GDM1 (cell line): ENCODE data around the gene PRSS57.

Source experiments
- DNase-seq: peaks from one replicate; lab custom pipeline; 2025; lab: John Stamatoyannopoulos, UW

The PRSS57 gene

DNA sequence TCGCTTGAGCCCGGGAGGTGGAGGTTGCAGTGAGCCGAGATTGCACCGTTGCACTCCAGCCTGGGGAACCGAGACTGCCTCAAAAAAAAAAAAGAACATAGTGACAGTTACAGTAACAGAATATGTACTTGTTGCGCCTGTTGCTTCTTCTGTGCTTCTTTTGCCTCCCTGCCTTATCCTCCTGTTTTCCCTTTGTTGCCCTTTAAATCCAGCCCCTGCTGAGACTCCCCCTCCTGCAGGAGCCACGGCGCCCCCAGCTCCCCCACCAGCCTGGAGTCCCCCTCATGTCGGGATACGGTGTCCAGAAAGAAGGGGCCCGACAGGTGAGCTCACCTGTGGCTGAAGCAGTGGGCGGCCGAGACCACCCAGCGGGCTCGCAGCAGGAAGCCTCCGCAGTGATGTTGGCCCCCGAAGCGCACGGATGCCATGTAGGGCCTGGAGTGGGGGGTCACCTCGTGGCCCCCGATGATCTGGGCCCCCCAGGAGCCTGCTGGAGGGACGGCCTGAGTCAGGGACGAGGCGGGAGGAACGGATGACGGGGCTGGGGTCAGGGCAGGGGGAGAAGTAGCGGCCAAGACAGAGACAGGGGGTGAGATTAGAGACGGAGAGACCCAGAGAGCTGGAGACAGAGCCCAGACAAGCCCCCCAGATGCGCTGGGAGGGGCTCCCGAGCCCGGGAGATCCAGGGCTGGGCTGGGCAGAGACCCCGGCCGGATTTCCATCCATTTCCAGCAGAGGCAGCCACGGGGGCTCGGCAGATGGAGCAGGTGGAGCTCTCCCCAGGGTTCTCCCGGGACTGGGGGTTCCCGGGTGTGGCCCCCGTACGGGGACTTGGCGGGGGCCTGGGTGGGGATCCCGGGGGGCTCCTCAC is 536 bp downstream of the PRSS57 start:
- DNase-seq, result no peak

DNA sequence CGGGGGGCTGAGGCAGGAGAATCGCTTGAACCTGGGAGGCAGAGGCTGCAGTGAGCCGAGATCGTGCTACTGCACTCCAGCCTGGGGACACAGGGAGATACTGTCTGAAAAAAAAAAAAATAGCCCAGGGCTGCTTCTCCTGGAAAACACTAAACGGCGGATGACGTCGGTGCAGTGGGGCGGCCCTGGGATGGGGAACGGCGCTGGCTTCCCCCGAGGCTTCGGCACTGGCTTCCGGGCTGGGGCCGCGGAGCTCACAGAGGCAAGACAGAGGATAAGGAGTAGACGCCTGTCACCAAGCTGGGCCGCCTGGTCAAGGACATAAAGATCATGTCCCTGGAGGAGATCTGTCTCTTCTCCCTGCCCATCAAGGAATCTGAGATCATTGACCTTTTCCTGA is 5.0 kb downstream of the PRSS57 start:
- no peak for DNase-seq

DNA sequence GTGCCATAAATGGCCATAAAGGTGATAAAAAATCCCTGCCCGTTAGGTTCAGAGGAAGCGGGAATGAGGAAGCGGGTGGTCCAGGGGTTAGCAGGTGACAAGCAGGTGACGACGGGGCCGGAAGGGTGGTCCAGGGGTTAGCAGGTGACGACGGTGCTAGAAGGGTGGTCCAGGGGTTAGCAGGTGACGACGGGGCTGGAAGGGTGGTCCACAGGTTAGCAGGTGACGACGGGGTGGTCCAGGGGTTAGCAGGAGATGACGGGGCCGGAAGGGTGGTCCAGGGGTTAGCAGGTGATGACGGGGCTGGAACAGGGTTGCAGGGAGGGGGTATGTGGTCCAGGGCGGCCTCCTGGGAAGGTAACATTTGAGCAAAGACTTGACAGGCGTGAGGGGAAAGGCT is 6.3 kb downstream of the PRSS57 start:
- DNase-seq, result no peak

DNA sequence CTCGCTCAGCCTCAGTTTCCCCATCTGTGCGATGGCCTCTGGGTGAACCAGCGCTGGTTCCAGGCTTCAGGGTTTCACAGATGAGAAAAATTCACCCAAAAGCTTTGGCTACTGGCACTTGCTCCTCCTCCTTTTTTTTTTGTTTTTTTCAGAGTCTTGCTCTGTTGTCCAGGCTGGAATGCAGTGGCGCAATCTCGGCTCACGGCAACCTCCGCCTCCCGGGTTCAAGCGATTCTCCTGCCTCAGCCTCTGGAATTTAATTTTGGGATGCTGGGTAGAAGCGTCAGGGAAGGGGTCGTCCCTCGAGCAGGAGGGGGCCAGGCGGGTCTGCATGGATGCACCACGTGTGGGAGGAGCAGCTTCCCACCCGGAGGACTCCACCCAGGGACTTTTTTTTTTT is 7.0 kb downstream of the PRSS57 start:
- no peak for DNase-seq

DNA sequence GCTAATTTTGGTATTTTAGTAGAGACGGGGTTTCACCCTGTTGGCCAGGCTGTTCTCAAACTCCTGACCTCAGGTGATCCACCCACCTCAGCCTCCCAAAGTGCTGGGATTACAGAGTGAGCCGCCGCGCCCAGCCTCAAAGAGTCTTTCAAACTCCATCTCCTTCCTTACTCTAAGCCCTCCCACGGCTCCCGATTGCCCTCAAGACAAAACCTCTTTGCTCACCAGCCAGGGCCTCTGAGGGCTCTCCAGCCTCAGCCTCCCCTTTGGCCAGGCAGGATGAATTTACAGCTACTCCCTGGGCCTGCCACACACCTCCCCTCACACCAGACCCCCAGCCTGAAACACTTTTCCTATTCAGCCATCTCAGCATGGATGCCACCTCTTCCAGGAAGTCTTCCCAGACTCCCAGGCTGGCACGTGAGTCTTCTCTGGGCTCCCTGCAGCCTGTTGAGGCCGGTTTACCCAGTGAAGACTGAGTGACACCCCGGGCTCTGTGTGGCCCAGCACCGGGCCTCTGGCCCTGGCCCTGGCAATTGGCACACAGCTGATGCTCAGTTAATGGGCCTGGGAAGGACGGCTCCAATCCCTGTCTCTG is 7.6 kb downstream of the PRSS57 start:
- no peak for DNase-seq

DNA sequence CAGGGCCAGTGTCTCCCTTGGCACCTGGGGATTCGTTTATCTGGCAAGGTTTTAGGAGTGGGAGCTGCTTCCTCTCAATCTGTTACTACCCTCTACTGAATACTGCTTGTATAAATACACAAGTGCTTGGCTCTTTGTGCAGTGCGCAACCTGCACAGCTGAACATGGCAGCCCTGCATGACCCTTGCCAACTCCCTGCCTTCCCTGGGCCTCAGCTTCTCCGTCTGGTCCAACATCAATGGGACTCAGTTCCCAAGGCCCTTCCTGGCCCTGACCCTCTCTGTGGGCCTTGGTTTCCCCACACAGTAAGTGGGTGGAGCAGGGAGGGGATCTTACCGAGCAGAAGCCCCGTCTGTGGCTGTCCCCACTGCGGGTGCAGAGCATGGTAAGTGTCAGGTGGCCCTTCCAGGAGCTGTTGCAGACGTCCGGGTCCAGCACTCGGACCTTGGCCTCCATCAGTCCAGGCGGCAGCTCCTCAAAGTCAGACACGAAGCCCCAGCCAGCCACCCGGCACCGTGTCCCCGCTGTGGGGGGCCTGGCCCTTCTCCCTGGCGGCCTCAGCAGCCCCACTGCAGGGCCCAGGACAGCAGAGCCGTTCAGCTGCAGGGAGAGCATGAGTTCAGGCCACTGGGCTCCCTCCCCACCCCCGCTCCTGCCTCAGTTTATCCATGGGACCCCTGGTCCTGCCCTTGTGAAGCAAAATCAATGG is 8.5 kb downstream of the PRSS57 start:
- no peak for DNase-seq

DNA sequence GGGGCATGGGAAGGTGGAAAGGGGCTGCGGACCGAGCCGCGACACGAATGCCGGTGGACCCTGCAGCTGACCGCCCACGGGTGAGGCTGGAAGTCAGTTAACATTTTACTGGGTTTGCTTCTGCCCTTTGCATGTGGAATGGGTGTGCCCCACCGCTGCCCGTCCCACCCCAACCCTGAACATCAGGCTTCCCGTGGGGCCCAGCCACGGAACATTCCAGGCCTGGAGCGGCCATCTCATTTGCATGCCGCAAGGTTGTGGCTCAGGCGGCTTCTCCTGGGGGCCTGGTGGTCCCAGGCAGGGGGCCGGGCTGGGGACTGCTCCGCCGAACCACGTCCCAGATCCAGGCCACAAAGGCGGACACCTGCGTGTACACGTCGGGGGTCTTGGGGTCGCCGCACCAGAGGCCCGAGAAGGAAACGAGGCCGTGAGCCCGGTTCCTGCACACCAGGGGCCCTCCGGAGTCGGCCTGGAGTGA is 9.8 kb downstream of the PRSS57 start:
- DNase-seq, result no peak

DNA sequence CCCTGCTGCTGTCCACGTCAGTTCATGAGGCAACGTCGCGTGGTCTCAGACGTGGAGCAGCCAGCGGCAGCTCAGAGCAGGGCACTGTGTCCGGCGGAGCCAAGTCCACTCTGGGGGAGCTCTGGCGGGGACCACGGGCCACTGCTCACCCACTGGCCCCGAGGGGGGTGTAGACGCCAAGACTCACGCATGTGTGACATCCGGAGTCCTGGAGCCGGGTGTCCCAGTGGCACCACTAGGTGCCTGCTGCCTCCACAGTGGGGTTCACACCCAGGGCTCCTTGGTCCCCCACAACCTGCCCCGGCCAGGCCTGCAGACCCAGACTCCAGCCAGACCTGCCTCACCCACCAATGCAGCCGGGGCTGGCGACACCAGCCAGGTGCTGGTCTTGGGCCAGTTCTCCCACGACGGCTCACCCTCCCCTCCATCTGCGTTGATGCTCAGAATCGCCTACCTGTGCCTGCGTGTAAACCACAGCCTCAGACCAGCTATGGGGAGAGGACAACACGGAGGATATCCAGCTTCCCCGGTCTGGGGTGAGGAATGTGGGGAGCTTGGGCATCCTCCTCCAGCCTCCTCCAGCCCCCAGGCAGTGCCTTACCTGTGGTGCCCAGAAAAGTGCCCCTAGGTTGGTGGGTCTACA is 12.5 kb downstream of the PRSS57 start:
- DNase-seq, result no peak

DNA sequence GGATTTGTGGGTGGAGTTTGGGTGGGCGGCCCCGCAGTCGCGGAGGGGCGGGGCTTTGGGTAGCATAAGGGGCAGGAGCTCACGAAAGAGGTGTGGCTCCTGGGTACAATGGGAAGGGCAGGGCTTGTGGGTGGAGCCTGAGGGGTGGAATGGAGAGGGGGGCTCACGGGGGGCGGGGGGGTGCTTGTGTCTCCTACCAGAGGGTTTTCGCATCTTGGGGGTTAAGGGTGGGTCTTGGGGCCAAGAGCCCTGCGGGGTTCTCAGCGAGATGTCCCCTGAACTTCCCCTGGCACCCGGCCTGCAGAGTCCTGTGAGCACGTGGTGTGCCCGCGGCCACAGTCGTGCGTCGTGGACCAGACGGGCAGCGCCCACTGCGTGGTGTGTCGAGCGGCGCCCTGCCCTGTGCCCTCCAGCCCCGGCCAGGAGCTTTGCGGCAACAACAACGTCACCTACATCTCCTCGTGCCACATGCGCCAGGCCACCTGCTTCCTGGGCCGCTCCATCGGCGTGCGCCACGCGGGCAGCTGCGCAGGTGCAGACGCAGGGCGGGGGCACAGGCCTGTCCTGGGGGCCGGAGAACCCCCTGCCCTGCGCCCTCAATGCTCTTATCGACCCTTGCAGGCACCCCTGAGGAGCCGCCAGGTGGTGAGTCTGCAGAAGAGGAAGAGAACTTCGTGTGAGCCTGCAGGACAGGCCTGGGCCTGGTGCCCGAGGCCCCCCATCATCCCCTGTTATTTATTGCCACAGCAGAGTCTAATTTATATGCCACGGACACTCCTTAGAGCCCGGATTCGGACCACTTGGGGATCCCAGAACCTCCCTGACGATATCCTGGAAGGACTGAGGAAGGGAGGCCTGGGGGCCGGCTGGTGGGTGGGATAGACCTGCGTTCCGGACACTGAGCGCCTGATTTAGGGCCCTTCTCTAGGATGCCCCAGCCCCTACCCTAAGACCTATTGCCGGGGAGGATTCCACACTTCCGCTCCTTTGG is 13.9 kb downstream of the PRSS57 start:
- DNase-seq, result no peak

DNA sequence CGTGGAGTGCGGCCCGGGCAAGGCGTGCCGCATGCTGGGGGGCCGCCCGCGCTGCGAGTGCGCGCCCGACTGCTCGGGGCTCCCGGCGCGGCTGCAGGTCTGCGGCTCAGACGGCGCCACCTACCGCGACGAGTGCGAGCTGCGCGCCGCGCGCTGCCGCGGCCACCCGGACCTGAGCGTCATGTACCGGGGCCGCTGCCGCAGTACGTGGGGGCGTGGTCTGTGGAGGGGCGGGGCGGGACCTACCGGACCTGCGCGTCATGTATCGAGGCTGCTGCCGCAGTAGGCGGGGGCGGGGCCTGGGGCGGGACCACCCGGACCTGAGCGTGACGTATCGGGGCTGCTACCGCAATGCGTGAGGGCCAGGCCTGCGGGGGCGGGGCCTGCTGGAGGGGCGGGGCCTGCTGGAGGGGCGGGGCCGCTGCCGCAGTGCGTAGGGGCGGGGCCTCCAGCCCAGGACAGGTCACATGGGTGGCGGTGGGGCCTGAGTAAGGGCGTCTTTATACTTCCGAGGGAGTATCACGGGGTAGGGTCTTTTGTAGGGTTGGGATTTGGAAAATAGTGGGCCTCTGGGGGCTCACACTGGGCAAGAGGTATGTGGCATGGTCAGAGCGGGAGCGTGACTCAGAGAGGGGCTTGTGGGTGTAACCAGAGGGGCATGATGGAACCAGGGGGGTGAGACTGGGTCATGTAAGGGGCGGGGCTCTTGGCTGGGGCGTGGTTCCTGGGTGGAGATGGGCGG is 14.8 kb downstream of the PRSS57 start:
- DNase-seq, result peak; percentile 98

DNA sequence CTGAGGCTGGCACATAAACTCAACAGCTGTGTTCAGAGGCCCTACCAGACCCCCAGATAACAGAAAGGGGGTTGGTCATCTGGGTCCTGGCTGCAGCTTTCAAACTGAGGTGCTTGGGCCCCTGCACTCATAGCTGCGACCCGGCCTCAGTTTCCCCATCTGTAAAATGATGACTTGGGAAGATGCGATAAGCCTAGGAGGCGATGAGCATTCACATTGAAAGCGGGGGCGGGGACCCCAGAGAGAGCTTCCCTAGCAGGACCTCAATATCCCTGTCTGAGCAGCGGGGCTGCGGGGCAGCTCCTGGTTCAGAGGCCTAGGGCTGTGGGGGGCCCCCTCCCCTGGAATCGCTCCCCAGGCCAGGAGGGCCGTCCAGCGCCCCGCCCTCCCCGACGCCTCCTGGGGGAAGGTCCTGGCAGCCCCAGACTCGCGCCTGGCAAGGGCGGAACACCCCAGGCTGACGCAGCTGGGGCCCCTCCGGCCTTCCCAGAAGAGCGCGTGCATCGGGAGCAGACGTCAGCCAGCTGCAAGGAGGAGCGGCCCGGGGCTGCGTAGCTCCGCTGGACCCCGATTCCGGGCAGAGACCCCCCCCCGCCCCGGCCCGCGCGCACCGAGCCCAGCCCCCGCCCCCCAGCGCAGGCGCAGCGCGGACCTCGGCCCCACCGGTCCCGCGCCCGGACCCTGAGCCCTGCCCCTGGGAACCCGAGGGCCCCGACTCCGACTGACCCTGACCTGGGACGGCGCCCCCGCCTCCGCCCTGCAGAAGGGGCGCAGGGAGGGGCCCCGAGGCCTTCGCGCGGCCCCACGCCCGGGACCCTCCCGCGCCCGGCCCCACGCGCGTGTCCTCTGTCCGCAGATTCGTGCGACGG is 15.6 kb downstream of the PRSS57 start:
- DNase-seq, result no peak

DNA sequence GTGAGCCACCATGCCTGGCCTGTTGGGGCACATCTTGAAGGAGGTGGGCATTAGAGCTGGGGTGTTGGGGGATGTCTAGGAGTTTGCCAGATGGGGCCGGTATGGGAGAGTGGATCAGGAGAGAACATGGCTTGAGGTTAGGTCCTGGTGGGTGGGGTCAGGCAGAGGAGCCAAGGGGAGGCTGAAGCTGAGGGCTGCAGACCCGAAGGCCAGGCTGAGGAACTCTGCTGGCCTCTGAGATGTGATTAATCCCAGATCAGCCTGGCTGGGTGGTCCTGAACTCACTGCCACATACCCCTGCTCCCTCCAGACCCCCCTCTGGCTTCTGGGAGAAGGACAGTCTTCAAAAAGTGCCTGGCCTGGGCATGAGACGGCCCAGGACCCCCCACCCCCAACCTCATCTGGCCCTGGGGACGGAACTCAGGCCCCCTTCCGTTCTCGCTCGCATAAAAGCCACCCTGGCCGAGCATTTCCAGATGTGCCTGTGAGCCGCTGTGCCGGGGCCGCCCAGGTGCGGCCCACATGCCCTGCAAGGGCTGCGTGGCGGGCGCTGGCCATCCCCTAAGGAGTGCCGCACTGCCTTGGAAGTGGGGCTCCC is 16.4 kb downstream of the PRSS57 start:
- no peak for DNase-seq

DNA sequence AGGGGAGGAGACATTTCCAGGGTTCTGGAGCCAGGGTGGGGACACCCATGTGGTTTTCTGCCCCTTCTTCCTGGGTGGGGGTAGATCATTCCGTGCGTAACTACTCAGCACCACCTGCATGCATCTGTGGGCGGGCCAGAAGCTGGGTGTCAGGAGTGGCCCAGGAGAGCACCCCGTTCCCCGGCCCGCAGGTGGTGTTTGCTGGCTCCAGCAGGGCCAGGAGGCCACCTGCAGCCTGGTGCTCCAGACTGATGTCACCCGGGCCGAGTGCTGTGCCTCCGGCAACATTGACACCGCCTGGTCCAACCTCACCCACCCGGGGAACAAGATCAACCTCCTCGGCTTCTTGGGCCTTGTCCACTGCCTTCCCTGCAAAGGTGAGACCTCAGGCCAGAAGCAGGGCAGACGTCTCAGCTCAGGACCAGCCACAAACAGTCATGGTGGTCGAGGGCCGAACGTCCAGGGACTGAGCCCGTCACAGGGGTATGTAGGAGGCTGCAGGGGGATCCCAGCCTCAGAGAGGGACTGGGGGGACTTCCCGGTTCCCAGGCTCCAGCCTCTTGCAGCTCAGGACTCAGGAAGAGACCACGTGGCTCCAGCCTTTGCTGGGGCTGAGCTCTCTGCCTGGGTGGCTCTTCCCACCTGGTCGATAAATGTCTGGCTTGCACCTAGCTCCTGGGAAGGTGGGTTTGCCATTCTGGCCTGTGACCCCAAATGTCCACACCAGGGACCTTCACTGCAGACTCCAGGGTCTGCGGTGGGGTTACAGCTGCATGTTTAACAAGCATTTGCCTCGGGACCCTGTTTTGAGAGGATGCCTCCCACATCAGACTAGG is 17.4 kb downstream of the PRSS57 start:
- no peak for DNase-seq

DNA sequence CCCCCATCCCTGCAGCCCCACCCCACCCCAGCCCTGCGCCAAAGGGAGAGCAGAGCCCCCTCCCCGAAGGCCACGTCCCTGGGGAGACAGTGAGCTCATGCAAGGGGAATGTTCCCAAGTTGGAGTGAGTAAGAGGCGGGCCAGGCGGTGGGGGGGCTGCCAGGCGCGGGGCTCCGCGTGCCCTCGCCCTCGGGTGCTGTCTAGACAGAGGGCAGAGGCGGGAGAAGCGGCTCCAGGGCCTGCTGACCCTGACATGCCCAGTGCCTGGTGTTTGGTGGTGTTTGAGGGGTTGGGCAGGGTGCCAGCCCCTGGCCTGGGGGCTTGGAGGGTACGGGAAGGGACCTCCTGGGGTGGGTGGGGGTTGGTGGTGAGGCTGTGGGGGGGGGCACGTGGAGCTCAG is 18.1 kb downstream of the PRSS57 start:
- DNase-seq, result no peak

DNA sequence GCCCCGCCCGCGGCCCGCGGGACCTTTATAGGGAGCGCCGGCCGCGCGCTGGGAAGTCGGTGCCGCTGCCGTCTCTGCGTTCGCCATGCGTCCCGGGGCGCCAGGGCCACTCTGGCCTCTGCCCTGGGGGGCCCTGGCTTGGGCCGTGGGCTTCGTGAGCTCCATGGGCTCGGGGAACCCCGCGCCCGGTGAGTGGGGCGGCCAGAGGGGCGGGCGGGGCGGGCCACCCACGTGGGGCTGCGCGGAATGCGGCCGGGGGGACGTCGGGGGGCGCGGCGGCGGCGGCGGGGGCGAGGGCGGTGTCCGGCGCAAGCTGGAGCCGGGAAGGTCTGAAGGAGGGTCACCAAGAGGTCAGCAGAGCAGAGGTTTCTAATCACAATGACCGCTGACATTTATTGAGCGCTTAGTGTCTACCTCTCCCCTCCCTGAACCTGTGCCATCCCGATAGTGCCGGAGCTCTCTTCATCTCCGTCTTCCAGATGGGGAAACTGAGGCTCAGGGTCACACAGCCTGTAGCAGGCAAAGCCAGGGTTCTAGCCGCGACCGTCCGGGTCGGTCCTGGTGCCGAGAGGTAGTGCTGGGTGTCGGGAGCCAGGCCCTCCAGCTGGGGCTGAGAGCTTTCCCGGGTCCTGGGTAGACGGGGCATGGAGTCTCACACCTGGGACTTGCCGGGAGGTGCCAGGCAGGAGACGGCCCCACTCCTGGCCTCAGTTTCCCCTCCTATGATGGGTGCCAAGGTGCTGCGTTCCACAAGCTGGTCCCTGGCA is 18.7 kb downstream of the PRSS57 start, which contains the start of gene FSTL3:
Gene FSTL3, plus strand, starts transcription at position 54 of the 767 bp plus-strand sequence. Its CDS starts 32 bp downstream, at position 86.
- DNase-seq, result no peak

DNA sequence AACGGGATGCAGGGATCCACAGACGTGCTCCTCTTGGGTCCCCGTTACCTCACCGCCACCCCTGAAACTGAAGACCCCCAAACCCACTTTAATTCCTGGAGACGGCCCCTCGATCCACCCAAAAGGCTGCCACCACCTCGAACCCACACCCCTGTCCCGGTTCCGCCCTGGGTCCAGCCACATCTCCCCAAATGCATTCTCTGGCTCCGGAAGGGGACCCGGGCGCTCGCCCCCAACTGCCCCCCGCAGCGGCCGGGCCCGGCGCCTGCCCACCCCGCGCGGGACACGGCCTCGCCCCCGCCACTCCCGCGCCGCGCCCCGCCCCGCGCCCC is 19.3 kb downstream of the PRSS57 start:
- no peak for DNase-seq
